Skin of body (tissue), 2 donors: ENCODE measurements around the gene LIG1. TPM values are rescaled to one million over a fixed set of nuclear protein-coding genes. Genes with fewer than 3 reads are reported as not detected.

ENCODE experiments used
- DNase-seq: peaks from one replicate; lab custom pipeline; 2025; lab: John Stamatoyannopoulos, UW
- total RNA-seq: library from RNA; depleted of rRNA; stranded (reverse); fragments of >200 nt; gene quantifications from one replicate; pipeline ENCODE4 v1.2.3, GENCODE V29; 2014

Gene LIG1
- 27.3 TPM for total RNA-seq

DNA sequence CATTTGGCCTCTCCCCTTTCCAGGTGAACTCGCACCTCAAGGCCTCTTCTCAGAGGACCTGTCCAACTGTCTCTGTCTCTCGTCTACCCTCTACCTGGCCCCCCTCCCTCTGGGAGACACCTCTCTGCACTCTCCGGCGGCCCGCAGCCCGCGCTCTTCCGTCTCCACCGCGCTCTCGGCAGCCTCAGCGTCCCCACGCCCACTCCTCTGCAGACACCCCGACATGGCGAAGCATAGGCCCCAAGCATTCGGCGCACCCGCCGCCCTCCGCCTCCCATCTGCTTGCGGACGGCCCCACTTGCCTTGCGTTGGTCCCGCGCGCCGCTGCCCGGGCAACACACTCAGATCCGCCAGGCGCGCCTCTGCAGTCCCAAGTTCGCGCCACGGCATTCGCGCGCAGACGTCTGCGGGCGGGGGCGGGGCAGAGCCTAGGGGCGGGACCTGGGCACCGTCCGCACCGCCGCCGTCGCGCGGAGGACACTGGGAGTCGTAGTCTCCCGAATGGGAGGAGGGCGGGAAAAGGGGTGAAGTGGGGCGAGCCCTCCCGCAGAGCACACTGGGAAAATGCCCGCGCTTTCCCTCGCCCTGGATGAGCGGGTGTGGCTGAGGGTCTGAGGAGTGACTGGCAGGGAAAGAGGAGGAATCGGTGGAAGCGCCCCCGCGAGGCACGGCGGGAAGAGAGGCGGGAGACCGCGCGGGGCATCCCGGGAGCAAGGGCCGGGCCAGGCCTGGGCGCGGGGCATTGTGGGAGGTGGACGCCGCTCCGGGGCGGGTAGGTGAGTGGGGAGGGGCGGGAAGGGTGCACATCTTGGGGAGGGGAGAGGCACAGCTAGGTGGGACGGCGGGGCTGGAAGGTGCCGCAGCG is at the start of gene LIG1, which contains the start of gene ZSWIM9:
TSS of gene LIG1 (minus strand) at position 406 of the 865 bp plus-strand sequence. CDS start 4,778 bp downstream, outside the sequence.
TSS of gene ZSWIM9 (plus strand) at position 742 of the 865 bp plus-strand sequence. CDS start 1,123 bp downstream, outside the sequence.
- DNase-seq = peak; percentile 94

DNA sequence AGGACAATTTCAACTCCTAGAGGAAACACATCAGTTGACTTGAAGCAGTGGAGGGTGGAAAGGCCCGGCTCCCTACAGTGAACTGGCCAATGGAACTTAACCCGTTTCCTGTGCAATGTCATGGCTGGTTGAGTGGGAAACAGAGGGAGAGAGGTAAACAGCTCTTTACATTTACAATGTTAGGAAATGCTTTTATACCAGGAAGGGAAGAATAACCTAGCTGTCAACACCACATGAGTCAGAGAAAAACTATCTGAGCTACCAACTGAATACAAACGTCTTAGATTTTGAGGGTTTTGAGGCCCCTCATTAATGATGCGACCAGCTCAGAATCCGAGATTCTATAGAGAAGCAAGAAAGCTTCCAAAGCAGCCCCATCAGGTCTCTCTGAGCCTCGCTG is 48.9 kb upstream of the LIG1 start:
- no peak for DNase-seq

DNA sequence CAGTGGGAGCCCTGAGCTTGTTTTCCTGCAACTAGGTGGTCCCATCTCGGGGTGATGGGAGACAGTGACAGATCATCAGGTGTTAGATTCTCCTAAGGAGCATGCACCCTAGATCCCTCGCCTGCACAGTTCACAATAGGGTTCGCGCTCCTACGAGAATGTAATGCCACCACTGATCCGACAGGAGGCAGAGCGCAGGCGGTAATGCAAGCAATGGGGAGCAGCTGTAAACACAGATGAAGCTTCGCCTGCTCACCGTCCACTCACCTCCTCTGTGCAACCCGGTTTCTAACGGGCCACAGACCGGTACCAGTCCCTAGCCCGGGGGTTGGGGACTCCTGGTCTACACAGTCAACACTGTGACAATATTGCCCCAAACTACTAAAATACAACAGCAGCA is 46.8 kb upstream of the LIG1 start:
- no peak for DNase-seq

DNA sequence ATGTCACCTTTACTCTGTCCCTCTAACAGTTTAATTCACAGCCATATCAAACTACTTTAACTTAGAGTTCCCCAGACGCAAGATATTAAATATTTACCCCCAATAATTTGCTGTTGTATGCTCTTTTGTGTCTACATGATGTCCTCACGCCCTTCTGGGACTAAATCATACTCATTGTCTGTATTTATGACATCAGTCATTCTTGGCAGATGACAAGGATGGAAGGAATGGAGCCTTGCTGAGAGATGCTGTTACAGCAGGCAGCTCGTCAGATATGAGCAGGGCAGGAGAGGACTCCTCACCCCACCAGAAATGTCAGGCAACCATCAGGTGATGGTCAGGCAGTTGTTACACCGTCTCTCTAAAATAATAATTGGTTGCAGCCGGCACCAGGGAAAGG is 43.8 kb upstream of the LIG1 start:
- DNase-seq = no peak

DNA sequence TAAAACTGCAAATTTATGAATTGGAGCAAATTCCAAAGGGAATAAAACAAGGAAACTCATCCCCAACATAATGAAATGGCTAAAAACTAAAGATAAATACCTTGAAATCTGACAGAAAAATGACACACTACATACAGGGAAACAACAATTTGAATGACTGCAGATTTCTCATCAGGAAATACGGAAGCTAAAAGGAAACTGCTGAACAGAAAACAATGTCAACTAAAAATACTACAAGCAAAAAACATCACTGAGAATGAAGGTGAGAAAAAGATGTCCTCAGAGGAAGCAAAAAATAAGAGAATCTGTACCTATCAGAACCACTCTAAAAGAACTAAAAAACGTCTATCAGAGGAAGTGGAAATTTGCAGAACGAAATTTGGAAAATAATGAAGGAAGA is 39.9 kb upstream of the LIG1 start:
- no peak for DNase-seq

DNA sequence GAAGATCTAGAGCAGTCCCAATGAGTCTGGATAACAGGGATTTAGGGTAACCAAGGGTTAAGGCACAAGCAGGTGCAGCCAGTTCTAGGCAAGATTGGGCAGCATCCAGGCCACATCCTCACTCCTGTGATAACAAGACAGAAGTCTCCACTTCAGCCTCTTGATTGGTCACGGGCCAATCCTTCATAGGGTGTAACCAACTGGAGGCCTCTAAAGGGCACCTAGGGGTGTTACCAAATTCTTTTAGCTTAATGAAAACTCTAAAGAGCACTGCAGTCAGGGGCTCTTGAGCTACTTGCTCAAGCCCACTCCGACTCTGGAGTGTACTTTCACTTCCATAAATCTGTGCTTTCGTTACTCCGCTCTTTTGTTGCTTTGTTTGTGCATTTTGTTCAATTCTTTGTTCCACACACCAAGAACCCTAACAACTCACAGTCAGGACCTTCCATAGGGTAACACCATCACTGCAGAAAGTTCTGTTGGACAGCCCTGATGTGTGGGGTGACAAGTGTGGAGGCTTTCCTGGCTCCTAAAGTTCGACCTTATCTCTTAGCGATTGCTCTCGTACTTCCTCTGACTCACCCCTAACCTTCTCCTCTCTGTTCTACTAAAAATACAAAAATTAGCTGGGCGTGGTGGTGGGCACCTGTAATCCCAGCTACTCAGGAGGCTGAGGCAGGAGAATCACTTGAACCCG is 36.4 kb upstream of the LIG1 start:
- no peak for DNase-seq

DNA sequence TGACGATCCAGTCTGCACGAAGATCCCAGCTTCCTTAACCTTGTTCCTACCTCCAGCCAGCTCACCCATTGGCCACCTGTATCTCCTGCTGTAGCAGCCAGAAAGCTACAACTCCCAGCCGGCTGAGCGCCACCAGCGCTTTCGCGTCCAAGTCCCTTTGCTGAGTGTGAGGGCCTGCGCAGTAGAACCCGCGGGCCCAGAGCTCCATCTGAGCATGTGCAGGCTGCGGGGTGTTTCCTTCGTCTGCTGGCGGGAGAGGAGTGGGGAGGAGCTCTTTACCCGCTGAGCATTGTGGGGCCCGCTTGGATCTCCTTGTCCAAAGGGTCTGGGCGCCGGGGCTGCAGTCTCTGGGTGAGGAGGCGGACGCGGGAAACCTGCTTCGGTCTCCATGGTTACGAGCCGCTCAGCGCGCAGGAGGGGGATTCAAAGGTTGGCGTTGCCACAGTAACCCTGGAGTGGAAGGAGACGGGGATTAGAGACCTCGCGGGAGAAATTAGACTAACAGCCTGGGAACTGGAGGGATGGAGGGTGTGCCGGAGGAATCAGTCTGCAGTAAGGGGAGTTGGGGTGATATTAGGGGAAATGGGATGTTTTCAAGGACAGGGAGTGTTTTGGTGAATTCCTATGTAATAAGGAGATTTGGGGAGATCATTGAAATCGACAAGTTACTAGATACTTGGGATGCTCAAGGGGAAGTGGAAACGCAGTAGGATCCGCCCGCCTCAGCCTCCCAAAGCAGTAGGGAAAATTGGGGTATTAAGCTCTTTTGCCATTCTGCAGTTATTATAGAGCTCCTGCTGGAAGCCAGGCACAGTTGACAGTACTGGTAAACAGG is 33.9 kb upstream of the LIG1 start:
- peak; percentile 93 for DNase-seq

DNA sequence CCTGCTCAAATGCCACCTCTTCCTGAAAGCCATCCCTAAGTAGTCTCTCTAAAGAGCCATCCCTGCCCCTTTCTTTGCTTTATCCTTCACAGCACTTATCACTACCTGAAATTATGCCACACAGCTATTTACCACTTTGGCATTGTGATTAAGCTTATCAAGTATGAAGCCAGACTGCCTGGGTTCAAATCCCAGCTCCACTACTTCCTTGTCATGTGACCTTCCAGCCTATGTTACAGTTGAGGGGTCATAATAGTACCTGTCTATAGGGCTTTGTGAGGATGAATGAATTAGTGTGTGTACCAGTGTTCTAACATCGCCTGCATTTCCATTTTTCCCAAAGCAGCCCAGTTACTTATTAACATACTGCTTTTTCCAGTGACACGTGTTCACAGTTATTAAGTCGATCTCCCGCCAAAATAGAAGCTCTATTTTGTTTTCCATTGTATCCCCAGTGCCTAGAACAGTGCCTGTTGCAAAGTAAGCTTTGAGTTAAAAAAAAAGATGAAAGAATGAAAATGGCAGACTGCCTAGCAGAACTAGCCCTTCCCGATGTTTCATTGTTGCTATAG is 33.2 kb upstream of the LIG1 start:
- DNase-seq = no peak

DNA sequence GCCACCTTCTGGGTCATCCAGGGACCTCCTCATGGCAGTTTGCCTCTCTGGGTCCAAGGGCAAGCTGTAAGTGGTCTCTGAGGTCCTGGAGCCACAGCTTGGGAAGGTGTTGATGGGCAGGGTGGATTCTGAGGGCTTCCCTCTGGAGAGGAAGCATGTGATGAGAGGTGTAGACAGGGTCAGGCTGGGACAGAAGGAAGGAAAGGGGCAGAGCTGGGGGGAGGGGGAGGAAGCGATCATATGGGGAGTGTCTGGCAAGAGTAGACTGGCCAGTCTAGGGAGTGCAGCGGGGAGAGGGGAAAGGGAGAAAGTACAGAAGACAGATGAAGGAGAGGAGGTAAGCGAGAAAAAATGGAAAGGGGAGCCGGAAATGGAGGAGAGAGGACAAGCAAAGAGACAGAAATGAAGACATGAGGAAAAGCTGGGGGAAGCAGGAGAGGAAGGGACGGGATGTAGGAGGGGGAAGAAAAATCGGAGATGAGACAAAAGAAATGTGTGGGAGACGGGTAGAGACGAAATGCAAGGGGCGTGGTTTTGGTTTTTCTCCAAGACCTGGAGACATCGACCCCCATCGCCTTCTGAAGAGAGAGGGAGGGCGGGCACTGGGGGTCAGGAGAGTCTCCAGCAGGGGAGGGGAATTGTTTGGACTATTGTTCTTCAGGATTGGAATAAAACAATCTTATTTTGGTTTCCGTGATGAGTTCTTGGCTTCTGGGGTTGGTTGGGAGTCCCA is 27.0 kb upstream of the LIG1 start:
- no peak for DNase-seq

DNA sequence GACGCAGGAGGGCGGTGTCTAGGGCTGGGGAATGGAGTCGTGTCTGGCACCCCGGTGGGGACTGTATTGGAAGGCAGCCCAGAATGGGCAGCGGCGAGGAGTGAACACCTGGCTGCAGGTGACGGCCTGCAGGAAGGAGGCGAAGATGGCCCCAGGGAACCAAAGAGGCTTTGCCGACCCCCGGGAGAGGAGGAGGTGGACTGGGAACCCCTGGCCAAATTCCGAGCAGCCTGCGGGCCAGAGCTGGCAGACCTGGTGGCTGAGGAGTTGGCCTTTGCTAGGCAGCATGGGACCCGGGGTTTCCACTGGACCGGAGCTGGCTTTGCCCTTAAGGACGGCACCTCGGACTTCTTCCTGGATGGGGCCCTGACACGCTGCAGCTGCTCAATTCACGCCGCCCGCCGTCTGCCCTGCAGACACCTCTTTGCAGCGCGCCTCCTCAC is 26.2 kb upstream of the LIG1 start:
- DNase-seq = no peak

DNA sequence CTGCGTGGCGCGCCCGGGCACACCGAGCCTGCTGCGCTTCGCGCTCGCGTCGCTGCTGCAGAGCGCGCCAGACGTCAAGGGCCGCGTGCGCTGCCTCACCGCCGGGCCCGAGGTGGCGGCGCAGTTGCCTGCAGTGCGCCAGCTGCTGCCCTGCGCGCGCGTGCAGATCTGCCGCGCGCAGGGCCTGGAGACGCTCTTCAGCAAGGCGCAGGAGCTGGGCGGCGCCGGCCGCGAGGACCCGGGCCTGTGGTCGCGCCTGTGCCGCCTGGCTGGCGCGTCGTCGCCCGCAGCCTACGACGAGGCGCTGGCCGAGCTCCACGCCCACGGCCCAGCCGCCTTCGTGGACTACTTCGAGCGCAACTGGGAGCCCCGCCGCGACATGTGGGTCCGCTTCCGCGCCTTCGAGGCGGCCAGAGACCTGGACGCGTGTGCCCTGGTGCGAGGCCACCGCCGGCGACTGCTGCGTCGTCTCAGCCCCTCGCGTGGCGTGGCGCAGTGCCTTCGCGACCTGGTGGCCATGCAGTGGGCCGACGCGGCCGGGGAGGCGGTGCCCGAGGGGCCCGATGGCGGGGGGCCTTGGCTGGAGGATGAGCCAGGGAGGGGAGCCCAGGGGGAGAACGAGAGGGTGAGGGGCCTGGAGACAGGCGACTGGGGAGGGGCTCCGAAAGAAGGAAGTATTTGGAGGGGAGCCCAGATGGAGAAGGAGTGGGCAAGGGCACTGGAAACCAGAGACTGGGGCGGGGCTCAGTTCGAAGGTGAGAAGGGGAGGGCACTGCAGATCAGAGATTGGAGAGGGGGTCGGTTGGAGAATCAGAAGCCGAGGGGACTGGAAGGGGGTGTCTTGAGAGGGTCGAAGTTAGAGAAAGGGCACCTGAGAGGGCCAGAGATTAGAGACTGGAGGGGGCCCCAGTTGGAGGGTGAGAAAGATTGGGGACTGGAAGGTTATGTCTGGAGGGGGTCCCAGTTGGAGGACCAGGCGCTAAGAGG is 25.0 kb upstream of the LIG1 start:
- DNase-seq = no peak

DNA sequence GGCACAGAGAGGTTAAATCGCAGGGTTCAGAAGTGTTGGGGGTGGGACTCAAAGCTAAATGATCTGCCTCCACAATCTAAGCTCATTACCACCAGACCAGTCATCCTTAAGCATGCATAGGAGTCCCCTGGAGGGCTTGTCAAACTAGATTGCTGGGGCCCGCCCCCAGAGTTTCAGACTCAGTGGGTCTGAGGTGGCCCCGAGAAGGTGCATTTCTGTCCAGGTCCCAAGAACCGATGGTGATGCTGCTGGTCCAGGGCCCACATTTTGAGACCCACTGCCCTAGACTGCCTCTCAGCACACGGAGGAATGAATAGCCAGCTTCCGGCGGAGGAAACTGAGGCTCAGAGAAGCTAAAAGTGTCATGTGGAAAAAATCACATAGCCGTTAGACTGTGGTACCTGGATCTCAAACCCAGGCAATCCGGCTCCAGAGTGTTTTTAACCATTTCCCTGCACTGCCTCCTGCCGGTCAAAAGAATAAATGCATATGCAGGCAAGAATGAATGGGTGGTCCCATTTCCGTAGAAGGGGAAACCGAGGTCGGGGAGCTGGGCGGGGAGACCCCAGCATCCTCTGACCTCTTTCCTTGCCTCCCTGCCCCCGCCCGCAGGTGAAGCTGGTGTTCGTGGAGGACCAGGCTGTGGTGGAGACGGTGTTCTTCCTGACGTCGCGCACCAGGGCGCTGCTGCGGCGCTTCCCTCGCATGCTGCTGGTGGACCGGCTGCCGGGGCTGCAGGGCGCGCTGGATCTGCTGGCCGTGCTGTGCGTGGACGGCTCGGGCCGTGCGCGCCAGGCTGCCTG is 24.1 kb upstream of the LIG1 start:
- no peak for DNase-seq

DNA sequence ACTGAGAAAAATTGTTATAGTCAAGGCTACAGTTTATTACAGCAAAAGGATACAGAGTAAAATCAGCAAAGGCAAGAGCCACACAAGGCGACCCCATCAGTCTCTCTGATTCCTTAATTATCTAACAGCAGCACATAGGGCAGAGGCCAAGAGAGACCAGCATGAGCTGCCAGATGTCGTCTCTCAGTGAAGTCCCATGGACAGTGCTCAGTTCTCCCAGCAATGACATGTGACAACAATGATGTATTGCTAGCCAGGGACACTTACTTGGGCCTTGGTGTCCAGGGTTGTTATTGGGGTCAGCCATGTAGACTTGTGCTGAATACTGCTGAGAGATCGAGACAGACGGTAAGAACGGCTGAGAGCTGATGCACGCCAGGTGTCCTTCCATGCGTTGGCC is 22.6 kb upstream of the LIG1 start:
- no peak for DNase-seq

DNA sequence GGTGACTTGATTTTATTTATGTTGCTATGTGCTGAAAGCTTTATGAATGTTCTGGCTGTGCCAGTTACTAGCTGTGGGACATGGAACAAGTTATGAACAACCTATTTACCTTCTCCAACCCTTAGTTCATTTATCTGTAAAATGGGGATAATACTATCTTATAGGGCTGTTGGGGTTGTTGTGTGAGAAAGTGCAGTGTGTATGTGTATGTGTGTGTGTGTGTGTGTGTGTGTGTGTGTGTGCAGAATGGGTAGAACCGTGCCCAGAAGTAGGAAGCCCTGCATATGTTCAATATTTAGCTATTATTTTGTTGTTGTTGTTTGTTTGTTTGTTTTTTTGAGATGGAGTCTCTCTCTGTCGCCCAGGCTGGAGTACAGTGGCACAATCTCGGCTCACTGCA is 20.7 kb upstream of the LIG1 start:
- DNase-seq = no peak

DNA sequence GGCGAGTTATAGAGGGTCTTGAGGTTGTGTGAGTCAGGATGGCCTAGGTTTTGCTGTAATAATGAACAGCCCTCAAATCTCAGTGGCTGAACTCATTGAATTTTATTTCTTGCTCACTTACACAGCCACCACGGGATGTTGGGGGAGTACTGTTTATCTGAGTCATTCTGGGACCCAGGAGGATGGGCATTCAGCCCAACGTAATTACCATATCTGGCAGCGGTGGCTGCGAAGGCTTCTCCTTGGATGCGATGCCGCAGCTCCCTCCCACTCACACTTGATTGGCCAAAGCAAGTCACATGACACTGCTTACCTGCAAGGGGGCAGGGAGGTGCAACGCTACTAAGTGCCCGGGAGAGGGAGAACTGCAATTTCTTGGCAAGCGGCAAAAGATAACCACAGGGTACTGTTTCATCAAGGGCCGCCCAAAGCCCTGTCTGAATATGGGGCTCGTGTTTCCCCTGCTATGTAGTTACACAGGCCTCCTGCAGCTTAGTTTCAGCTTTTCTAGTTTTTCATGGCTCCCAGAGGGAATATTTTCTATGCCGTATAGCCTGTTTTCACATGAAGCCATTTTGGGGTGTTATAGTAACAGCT is 20.2 kb upstream of the LIG1 start:
- no peak for DNase-seq

DNA sequence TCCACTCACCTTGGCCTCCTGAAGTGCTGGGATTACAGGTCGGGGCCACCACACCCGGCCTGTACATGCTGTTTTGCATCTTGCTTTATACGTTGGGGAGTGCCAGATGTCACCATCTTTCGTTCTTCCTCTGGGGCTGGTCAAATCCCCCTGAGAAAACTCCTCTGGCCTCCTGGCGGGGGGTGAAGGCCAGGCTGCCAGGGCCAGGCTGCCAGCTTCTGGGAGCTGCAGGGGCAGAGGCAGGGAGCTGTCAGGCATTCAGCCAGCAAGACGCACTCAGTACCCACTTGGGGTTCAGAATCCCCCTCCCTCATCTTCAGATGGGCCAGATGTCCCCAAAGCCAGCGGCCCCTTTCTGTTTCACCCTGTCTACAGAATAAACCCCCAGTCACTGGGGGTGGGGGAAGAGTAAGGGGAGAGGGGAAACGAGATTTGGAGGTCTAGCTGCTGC is 16.4 kb upstream of the LIG1 start:
- DNase-seq = no peak

DNA sequence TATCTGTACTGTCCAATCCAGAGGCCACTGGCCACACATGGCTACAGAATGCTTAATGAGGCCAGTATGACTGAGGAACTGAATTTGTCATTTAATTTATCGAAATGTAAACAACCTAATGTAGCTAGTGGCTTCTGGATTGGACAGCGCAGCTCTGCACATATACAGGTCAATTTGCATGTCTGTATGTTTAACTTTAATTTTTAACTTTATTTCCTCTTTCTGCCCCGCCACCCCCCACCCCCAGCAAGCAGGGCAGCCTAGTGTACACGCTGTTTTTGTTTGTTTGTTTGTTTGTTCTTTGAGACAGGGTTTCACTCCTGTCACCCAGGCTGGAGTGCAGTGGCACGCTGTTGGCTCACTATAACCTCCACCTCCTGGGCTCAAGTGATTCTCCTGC is 15.9 kb upstream of the LIG1 start:
- DNase-seq = no peak

DNA sequence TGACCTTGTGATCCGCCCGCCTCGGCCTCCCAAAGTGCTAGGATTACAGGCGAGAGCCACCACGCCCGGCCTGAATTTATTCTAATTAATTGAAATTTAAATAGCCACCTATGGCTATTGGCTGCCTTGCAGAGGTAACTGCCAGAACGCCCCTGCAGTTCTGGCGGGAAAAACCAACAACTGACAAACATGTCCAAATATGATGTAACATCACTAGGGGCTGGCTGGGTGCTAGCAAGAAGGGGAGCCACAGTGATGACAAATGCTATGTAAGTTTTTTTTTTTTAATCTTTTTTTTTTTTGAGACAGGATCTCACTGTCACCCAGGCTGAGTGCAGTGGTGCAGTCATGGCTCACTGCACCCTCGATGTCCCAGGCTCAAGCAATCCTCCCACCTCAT is 13.2 kb upstream of the LIG1 start:
- DNase-seq = no peak
